Measurements from ENCODE around the gene LRRC49. TPM values are rescaled to one million over a fixed set of nuclear protein-coding genes. Genes with fewer than 3 reads are reported as not detected.

Gene LRRC49
- total and polyA plus RNA-seq, 10 of the 15 experiments (the other 5 are each of a cell fraction or from before 2014, with no cell fraction given): 1.4 to 3.7 (median 2.9) TPM

- TF ChIP-seq SPI1 (IDR thresholded peaks at IDR 0.05; ENCODE audit: borderline replicate concordance, insufficient read depth, low read depth, low read length): no peak
- TF ChIP-seq NFYB (IDR thresholded peaks at IDR 0.05; ENCODE audit: insufficient read depth, low read depth, low read length): no peak
- TF ChIP-seq PAX5 (IDR thresholded peaks at IDR 0.05; ENCODE audit: borderline replicate concordance, low read depth, low read length): no peak
- TF ChIP-seq ATF2 (IDR thresholded peaks at IDR 0.05; ENCODE audit: low read length): no peak
- no peak for TF ChIP-seq ZNF274 (IDR thresholded peaks at IDR 0.05; ENCODE audit: insufficient read depth, insufficient read length)
- TF ChIP-seq ZNF622 (IDR thresholded peaks at IDR 0.05): no peak
- no peak for TF ChIP-seq ASH2L (IDR thresholded peaks at IDR 0.05; ENCODE audit: borderline replicate concordance, low read depth)
- no peak for TF ChIP-seq RAD51 (IDR thresholded peaks at IDR 0.05)
- no peak for TF ChIP-seq STAT3 (IDR thresholded peaks at IDR 0.05; ENCODE audit: low read depth, low read length)
- FAIRE-seq: no peak
- Histone ChIP-seq H3K36me3 (ENCODE audit: control insufficient read depth in 2 of 2, insufficient read depth in 2 of 2, low read length in 1 of 2) (no peaks in the 10 kb centered on the region), H3K4me2 (ENCODE audit: control insufficient read depth, insufficient read depth) (no peak overlapping the region), H2AFZ (ENCODE audit: control insufficient read depth, low read depth, low read length) (no peak overlapping the region), H3K9ac (ENCODE audit: control insufficient read depth, insufficient read depth, low read length) (no peak overlapping the region), H3K4me3 (no peak overlapping the region), H3K4me1 (ENCODE audit: control insufficient read depth, insufficient read depth, low read length) (peaks cover 4% of the 10 kb centered on the region; the same call in 1 of the 2 replicates), H3K79me2 (ENCODE audit: control insufficient read depth, insufficient read depth, low read length) (no peaks in the 10 kb centered on the region), H3K27ac (ENCODE audit: control insufficient read depth, insufficient read depth) (no peak overlapping the region), H4K20me1 (ENCODE audit: control insufficient read depth, insufficient read depth) (no peaks in the 10 kb centered on the region), H3K9me3 (replicated peaks; ENCODE audit: control insufficient read depth, insufficient read depth, low read length) (peaks cover 2% of the 10 kb centered on the region; the same call in 2 of the 3 replicates), H3K27me3 (replicated peaks in 1 of 2; ENCODE audit: control insufficient read depth in 2 of 2, insufficient read depth in 2 of 2, low read length in 1 of 2) (no peaks in the 10 kb centered on the region)
- ChIA-PET CTCF (interaction anchor here (1.0 kb wide), 1 partner anchor 97 kb away, joined by 3 read pairs; no protein-coding TSS in a partner anchor), POLR2A (no interaction called here), RAD21 (ENCODE audit: unreplicated experiment) (no interaction called here), SMC1A (ENCODE audit: uncharacterized antibody, unreplicated experiment) (no interaction called here)
- BruUV-seq (replicated peaks): no TSS peak
- ATAC-seq: no peak
- no peak for DNase-seq (ENCODE audit: low read depth, low spot score)
- WGBS (ENCODE audit: insufficient coverage, insufficient replicate concordance, low lambda C conversion rate, missing lambda C conversion rate): 78% methylated on average over 2 of the region's 2 CpGs
- intact Hi-C loops (cut with micrococcal nuclease; ENCODE audit: unreplicated experiment) (no loop called here), in situ Hi-C loops (cut with MboI) (no loop called here)
These were observed 29.5 kb downstream of the LRRC49 start for GRCh38 chr15:70922119-70922518.

Measured in GM12878 (cell line).